PFSK-1 (cell line): ENCODE results near the gene HCN2. TPM values are rescaled to one million over a fixed set of nuclear protein-coding genes. Genes with fewer than 3 reads are reported as not detected.

Experiments used
- FOXP2 ChIP-seq: optimal IDR thresholded peaks from 2 replicates; pipeline ENCODE3; 2011; ENCODE audit warnings: borderline replicate concordance, control low read depth, inconsistent platforms; ENCODE audit not compliant: insufficient read depth; ENCODE audit errors: extremely low read length, extremely low read depth
- POLR2AphosphoS5 ChIP-seq: IDR thresholded peaks from 2 replicates; pipeline ENCODE4 v1.6.1; 2012; ENCODE audit warnings: low read depth, mild to moderate bottlenecking, control low read depth, low read length, moderate library complexity
- REST ChIP-seq, 2 experiments: IDR thresholded peaks; 2 replicates each; pipeline versions ENCODE4 v1.6.1 to v1.8.0; 2011 to 2012; ENCODE audit warnings: low read depth in 2 of 2, low read length in 2 of 2, control low read depth in 1 of 2, inconsistent platforms in 1 of 2, mild to moderate bottlenecking in 1 of 2, moderate library complexity in 1 of 2; ENCODE audit not compliant: insufficient read depth in 1 of 2
- SIN3A ChIP-seq: IDR thresholded peaks from 2 replicates; pipeline ENCODE4 v1.6.1; 2012; ENCODE audit warnings: mild to moderate bottlenecking, low read length, moderate library complexity, borderline replicate concordance; ENCODE audit not compliant: insufficient read depth
- TAF1 ChIP-seq: IDR thresholded peaks from 2 replicates; pipeline ENCODE4 v1.6.1; 2012; ENCODE audit warnings: low read length, control low read depth, borderline replicate concordance; ENCODE audit not compliant: insufficient read depth
- polyA plus RNA-seq: library from polyadenylated mRNA; unstranded; fragments of >200 nt; gene quantifications from one replicate; pipeline ENCODE4 v1.2.1, GENCODE V29; 2012; ENCODE audit warnings: low read depth, missing spikeins; ENCODE audit not compliant: insufficient read length

HCN2 gene
- polyA plus RNA-seq, result 23.3 TPM

DNA sequence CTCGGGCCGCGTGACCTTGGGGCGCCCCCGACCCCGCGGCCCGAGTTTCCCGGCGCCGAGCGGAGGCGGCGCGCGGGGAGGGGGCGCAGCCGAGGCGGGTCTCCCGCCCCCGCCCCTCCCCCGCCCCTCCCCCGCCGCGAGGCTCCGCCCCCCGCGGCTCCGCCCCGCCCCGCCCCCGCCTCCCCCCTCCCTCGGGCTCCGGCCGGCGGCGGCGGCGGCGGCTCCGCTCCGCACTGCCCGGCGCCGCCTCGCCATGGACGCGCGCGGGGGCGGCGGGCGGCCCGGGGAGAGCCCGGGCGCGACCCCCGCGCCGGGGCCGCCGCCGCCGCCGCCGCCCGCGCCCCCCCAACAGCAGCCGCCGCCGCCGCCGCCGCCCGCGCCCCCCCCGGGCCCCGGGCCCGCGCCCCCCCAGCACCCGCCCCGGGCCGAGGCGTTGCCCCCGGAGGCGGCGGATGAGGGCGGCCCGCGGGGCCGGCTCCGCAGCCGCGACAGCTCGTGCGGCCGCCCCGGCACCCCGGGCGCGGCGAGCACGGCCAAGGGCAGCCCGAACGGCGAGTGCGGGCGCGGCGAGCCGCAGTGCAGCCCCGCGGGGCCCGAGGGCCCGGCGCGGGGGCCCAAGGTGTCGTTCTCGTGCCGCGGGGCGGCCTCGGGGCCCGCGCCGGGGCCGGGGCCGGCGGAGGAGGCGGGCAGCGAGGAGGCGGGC is at the start of gene HCN2:
Gene HCN2 (plus strand): TSS at position 189 of the 703 bp plus-strand sequence. CDS start 65 bp downstream, at position 254.
- no peak for TF ChIP-seq FOXP2
- no peak for TF ChIP-seq TAF1
- TF ChIP-seq REST (IDR thresholded peaks at IDR 0.05; ENCODE audit: insufficient read depth in 1 of 2, low read depth in 2 of 2, low read length in 2 of 2), result no peak
- TF ChIP-seq SIN3A, result no peak
- no peak for TF ChIP-seq POLR2AphosphoS5

DNA sequence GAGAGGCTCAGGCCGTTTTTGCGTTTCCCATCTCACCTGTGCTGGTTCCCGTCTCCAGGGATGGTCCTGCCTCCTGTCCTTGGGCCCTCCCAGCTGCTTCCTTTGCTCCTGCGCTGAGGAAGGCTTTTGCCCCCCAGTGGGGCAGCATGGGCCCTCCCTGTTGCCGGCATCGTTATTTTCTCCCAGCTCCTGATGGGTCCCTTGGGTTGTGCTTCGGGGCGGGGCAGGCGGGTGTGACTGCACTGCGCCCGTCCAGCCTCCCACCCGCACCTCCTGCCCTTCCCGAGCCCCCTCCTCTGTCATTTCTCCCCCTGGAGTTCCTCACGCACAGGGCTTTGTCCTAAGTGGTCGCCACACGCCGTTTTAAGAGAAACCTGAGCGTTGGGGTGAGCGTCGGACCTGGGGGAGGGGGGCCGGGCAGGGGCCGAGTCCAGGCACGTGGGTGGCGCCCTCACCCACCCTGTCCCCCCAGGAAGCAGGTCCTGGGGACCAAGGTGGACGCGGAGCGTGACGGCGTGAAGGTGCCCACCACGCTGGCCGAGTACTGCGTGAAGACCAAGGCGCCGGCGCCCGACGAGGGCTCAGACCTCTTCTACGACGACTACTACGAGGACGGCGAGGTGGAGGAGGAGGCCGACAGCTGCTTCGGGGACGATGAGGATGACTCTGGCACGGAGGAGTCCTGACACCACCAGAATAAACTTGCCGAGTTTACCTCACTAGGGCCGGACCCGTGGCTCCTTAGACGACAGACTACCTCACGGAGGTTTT is 48.6 kb upstream of the HCN2 start:
- TF ChIP-seq FOXP2 (no peak), REST (IDR thresholded peaks at IDR 0.05; ENCODE audit: insufficient read depth in 1 of 2, low read depth in 2 of 2, low read length in 2 of 2) (no peak), TAF1 (no peak), POLR2AphosphoS5 (no peak), SIN3A (no peak)

DNA sequence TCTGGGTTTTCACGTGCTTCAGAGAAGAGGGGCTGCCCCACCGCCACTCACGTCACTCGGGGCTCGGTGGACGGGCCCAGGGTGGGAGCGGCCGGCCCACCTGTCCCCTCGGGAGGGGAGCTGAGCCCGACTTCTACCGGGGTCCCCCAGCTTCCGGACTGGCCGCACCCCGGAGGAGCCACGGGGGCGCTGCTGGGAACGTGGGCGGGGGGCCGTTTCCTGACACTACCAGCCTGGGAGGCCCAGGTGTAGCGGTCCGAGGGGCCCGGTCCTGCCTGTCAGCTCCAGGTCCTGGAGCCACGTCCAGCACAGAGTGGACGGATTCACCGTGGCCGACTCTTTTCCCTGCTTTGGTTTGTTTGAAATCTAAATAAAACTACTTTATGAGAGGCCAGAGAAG is 48.0 kb upstream of the HCN2 start:
- TF ChIP-seq SIN3A (no peak), POLR2AphosphoS5 (no peak), FOXP2 (no peak), TAF1 (no peak), REST (IDR thresholded peaks at IDR 0.05; ENCODE audit: insufficient read depth in 1 of 2, low read depth in 2 of 2, low read length in 2 of 2) (no peak)

DNA sequence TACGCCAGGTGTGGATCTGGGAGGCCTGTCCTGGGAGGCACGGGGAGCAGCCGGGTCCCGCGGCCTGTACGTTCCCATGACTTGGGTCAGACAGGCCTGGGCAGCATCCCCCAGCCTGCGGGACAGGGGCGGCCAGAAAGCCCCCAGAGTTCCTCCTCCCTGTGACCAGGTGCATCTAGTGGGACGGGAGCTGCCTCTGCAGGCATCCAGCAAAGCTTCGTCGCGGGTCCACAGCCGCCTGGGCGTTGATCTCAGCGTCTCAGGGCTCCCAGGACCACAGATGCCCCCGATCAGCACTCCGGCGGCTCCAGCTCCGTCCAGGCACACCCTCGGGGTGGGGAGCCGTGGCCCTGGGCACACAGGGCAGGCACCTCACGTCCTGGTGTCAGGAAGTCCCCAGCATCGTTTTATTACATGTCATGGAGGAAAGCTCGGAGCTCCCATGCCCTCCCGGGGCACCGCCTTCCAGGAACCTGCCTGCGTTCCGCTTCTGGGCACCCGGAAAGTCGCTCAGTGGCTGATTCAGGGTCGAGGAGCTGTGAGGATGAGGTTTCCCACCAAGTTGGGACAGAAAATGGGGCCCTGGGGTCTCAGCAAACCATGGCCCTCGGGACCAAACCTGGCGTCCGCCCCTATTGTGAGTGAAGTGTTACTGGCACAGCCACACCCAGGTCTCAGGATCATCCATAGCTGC is 47.4 kb upstream of the HCN2 start:
- TF ChIP-seq POLR2AphosphoS5, result no peak
- no peak for TF ChIP-seq TAF1
- no peak for TF ChIP-seq SIN3A

DNA sequence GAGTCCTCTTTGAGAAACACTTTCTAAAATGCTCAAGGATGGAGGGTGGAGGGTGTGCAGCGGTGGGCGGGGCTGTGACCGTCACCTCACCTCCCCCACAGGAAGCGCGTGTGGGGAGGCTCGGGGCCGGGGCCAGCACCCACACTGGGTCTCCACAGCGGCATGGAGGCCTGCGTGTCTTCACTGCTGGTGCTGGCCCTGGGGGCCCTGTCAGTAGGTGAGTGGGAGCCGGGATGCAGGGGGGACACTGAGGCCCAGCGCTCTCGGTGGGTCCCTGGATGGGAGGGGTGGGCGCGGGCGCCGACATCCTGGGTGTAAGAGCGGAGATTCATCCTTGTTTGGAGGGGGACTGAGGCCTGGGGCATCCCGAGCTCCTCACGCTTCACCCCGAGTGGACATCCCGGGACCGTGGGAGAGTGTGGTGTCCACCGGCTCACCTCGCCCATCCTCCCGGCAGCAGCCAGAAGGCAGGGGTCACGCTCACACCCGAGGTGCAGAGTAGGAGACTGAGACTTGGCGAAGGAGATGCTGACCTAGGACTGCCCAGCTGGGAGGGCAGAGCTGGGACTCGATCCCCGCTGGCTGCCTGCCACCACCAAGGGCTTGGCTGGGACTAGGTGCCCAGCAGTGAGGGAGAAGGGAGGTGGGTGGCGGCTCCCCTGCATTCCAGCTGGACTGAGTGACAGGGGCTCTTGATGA is 45.6 kb upstream of the HCN2 start, which contains the start of gene GZMM:
Gene GZMM (plus strand): TSS at position 144 of the 699 bp plus-strand sequence. CDS start 19 bp downstream, at position 163.
- TF ChIP-seq SIN3A, result no peak
- TF ChIP-seq POLR2AphosphoS5, result no peak
- no peak for TF ChIP-seq TAF1
- no peak for TF ChIP-seq REST (IDR thresholded peaks at IDR 0.05; ENCODE audit: insufficient read depth in 1 of 2, low read depth in 2 of 2, low read length in 2 of 2)
- no peak for TF ChIP-seq FOXP2
